ENCODE measurements around the gene POLG. TPM values are rescaled to one million over a fixed set of nuclear protein-coding genes. Genes with fewer than 3 reads are reported as not detected.

Gene POLG
- total and polyA plus RNA-seq, 7 donors: 32.6 to 64.5 (median 52.7) TPM

GRCh38 chr15:89315375-89315929 is 19.2 kb downstream of the POLG start:
- WGBS, 3 donors: 71 to 77% (median 72%) methylated on average over 2 of the region's 2 CpGs
- TF ChIP-seq CTCF (IDR thresholded peaks at IDR 0.05): no peak
- DNase-seq (no peak), ATAC-seq (no peak)
- intact Hi-C loops (cut with DNase I): no loop called here
- H3K4me3 ChIP-seq: no peak overlapping the region
- H3K9me3 ChIP-seq: no peaks in the 10 kb centered on the region
- H3K4me1 ChIP-seq: no peaks in the 10 kb centered on the region
- H3K36me3 ChIP-seq (ENCODE audit: insufficient read depth in 1 of 2, low read depth in 1 of 2): peaks cover 24 to 61% of the 10 kb centered on the region in 2 donors
- H3K27me3 ChIP-seq (ENCODE audit: insufficient read depth in 3 of 3, low read length in 2 of 3): no peaks in the 10 kb centered on the region
- H3K27ac ChIP-seq: no peak overlapping the region

DNA sequence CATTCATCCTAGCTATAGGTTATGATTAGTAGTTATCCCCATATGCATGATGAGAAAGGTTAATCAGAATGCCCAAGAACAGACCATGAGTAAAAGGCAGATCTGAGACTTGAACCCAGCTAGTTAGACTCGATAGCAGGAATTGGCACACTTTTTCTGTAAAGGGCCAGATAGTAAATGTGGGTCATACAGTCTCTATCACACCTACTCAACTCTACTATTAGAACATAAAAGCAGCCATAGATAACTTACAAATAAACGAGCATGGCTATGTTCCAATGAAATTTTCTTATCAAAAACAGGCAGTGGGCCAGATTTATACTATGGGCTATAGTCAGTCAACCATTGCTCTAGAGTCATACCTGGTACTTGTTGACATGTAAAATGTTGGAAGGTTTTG is 24.6 kb downstream of the POLG start:
- H3K36me3 ChIP-seq (ENCODE audit: insufficient read depth in 1 of 2, low read depth in 1 of 2): peaks cover 0 to 6% of the 10 kb centered on the region in 2 donors
- DNase-seq (no peak), ATAC-seq (no peak)
- intact Hi-C loops (cut with DNase I): no loop called here
- 79 to 85% (median 85%) methylated on average over 2 of the region's 2 CpGs for WGBS, 3 donors
- no peak overlapping the region for H3K27ac ChIP-seq
- no peak for TF ChIP-seq CTCF (IDR thresholded peaks at IDR 0.05)
- no peaks in the 10 kb centered on the region for H3K9me3 ChIP-seq
- H3K27me3 ChIP-seq (ENCODE audit: insufficient read depth in 3 of 3, low read length in 2 of 3): no peaks in the 10 kb centered on the region
- H3K4me3 ChIP-seq: no peak overlapping the region
- H3K4me1 ChIP-seq: no peaks in the 10 kb centered on the region

GRCh38 chr15:89308236-89308635 is 26.4 kb downstream of the POLG start:
- H3K27me3 ChIP-seq (ENCODE audit: insufficient read depth in 3 of 3, low read length in 2 of 3): no peaks in the 10 kb centered on the region
- no peak for DNase-seq
- H3K36me3 ChIP-seq (ENCODE audit: insufficient read depth in 1 of 2, low read depth in 1 of 2): peaks cover 0 to 4% of the 10 kb centered on the region in 2 donors
- H3K4me1 ChIP-seq: no peaks in the 10 kb centered on the region
- WGBS, 3 donors: 60 to 63% (median 60%) methylated on average over 3 of the region's 3 CpGs
- no peak for ATAC-seq
- no peak overlapping the region for H3K27ac ChIP-seq
- no peak overlapping the region for H3K4me3 ChIP-seq
- TF ChIP-seq CTCF (IDR thresholded peaks at IDR 0.05): no peak
- intact Hi-C loops (cut with DNase I): no loop called here
- no peaks in the 10 kb centered on the region for H3K9me3 ChIP-seq

DNA sequence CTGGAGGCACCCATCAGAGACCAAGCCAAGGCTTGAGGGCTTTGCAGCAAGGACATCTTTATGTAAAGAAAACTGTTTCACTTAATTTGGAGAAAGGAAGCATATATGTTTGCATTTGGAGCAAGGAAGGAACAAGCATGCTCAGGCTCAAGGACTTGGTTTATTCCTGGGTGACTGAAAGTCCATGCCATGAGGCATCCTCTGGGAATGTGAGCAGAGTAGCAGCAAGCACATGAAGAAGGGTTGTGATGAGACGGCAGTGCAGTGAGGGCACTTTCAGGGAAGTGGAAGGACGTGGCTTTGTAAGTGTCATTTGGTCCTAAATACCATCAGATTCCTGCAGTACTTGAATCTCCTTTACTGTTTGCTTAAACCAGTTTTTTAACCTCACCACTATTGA is 26.8 kb downstream of the POLG start:
- no peak for TF ChIP-seq CTCF (IDR thresholded peaks at IDR 0.05)
- Histone ChIP-seq H3K27me3 (ENCODE audit: insufficient read depth in 3 of 3, low read length in 2 of 3) (no peaks in the 10 kb centered on the region), H3K9me3 (no peaks in the 10 kb centered on the region), H3K36me3 (ENCODE audit: insufficient read depth in 1 of 2, low read depth in 1 of 2) (peaks cover 0 to 4% of the 10 kb centered on the region in 2 donors), H3K4me3 (no peak overlapping the region), H3K27ac (no peak overlapping the region), H3K4me1 (no peaks in the 10 kb centered on the region)
- ATAC-seq (no peak), DNase-seq (no peak)
- intact Hi-C loops (cut with DNase I): no loop called here
- WGBS, 3 donors: 93 to 97% (median 96%) methylated on average over 2 of the region's 2 CpGs

DNA sequence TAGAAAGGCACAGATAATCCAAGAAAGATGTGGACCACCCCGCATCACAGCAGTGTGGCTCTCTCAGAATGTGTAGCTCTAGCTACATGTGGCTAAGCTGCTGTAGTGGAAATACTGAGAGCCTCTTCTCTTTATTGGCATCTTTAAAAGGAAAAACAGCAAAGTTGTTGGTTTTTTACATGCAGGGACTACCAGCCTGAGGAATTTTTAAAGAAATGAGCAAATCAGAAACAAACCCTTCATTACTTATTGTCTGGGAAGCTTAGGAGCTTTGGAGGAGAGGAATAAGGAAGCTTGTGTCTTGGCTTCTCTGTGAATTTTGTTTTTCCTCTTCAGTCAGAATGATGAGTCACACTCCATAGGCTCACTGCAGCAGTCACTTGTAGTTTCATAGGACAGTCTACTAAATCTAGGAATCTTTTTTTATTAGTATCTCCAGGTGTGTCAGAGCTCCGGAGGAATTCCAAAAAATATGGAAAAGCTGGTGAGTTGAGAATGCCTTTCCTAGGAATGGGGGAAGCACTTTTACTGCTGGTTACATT is 27.5 kb downstream of the POLG start:
- intact Hi-C loops (cut with DNase I): no loop called here
- no peaks in the 10 kb centered on the region for H3K4me1 ChIP-seq
- no peak for TF ChIP-seq CTCF (IDR thresholded peaks at IDR 0.05)
- peaks cover 0 to under 1% of the 10 kb centered on the region in 2 donors for H3K36me3 ChIP-seq (ENCODE audit: insufficient read depth in 1 of 2, low read depth in 1 of 2)
- H3K27me3 ChIP-seq (ENCODE audit: insufficient read depth in 3 of 3, low read length in 2 of 3): no peaks in the 10 kb centered on the region
- H3K4me3 ChIP-seq: no peak overlapping the region
- 91 to 98% (median 95%) methylated on average over 2 of the region's 2 CpGs for WGBS, 3 donors
- DNase-seq (no peak), ATAC-seq (no peak)
- H3K27ac ChIP-seq: no peak overlapping the region
- no peaks in the 10 kb centered on the region for H3K9me3 ChIP-seq
